Endothelial cell of umbilical vein (primary cell): Measurements from ENCODE around the gene ZNF219. TPM values are rescaled to one million over a fixed set of nuclear protein-coding genes. Genes with fewer than 3 reads are reported as not detected.

Source experiments
- BruUV-seq: library from RNA; stranded (reverse); fragments of 400-500 nt; replicated peaks from 2 replicates; lab custom pipeline; 2021; lab: Mats Ljungman, UMichigan
- CTCF ChIA-PET: fragments of 300-600, 350-600 bp; sonication (Branson Sonifier 250); formaldehyde crosslinking; loops from one replicate; lab custom pipeline; 2021; ENCODE audit warnings: antibody characterized with exemption, inconsistent platforms; lab: Charles Lee
- POLR2A ChIA-PET: fragments of 300-600, 350-600 bp; sonication (Branson Sonifier 250); formaldehyde crosslinking; loops from one replicate; lab custom pipeline; 2021; ENCODE audit warnings: antibody characterized with exemption, inconsistent platforms; lab: Charles Lee
- DNase-seq: peaks from one replicate; pipeline ENCODE4 v3.0.0-alpha.2; 2011; ENCODE audit warnings: low read depth, low spot score
- FAIRE-seq: peaks from 2 replicates; lab custom pipeline; 2011; peaks lifted over from hg19 to GRCh38; lab: Jason Lieb, UNC
- H2AFZ ChIP-seq: 2 replicates; pipeline ENCODE4 v1.6.0; 2012; ENCODE audit warnings: low read depth, low read length, control low read depth, inconsistent platforms
- H3K27ac ChIP-seq: 2 replicates; pipeline ENCODE4 v1.5.1; 2011; ENCODE audit warnings: low read depth, mild to moderate bottlenecking, control low read depth, low read length, moderate library complexity; ENCODE audit not compliant: insufficient read depth
- H3K27me3 ChIP-seq, 2 experiments: 2 replicates each; pipeline versions ENCODE4 v1.6.0 to v1.6.1; 2011; ENCODE audit warnings: low read length in 2 of 2, mixed read lengths in 1 of 2; ENCODE audit not compliant: control insufficient read depth in 2 of 2, insufficient read depth in 2 of 2
- H3K36me3 ChIP-seq, 2 experiments: 2 replicates in 1 of 2; 3 replicates in 1 of 2; pipeline ENCODE4 v1.5.1; 2011; ENCODE audit warnings: low read length in 2 of 2, mild to moderate bottlenecking in 1 of 2, moderate library complexity in 1 of 2; ENCODE audit not compliant: control insufficient read depth in 2 of 2, insufficient read depth in 2 of 2; ENCODE audit errors: extremely low read depth in 1 of 2
- H3K4me1 ChIP-seq: 3 replicates; pipeline ENCODE4 v1.5.1; 2011; ENCODE audit warnings: mild to moderate bottlenecking, low read length; ENCODE audit not compliant: control insufficient read depth, insufficient read depth; ENCODE audit errors: extremely low read depth
- H3K4me2 ChIP-seq: 2 replicates; pipeline ENCODE4 v1.6.1; 2011; ENCODE audit warnings: low read length, control low read depth, mixed read lengths; ENCODE audit not compliant: insufficient read depth
- H3K4me3 ChIP-seq, 3 experiments: fragments of 200-600 bp in 1 of 3; sonication (generic), shearing (Covaris generic) in 1 of 3; replicated peaks in 1 of 3; 2 replicates each; pipeline ENCODE4 v1.5.1; 2011 to 2016; ENCODE audit warnings: control low read depth in 3 of 3, low read length in 3 of 3, mild to moderate bottlenecking in 2 of 3, inconsistent platforms in 1 of 3, low read depth in 1 of 3, moderate library complexity in 1 of 3; ENCODE audit not compliant: insufficient read depth in 1 of 3
- H3K79me2 ChIP-seq: 2 replicates; pipeline ENCODE4 v1.6.0; 2012; ENCODE audit warnings: low read length, inconsistent platforms; ENCODE audit not compliant: control insufficient read depth, insufficient read depth
- H3K9ac ChIP-seq: replicated peaks from 2 replicates; pipeline ENCODE3; 2011; ENCODE audit warnings: low read length, control low read depth; ENCODE audit not compliant: insufficient read depth; ENCODE audit errors: extremely low read depth
- H3K9me1 ChIP-seq: replicated peaks from 3 replicates; pipeline ENCODE4 v1.6.0; 2011; ENCODE audit warnings: mild to moderate bottlenecking, low read length; ENCODE audit not compliant: control insufficient read depth, insufficient read depth; ENCODE audit errors: extremely low read depth
- H3K9me3 ChIP-seq: replicated peaks from 2 replicates; pipeline ENCODE4 v1.5.1; 2012; ENCODE audit warnings: low read length, inconsistent platforms; ENCODE audit not compliant: control insufficient read depth, insufficient read depth
- H4K20me1 ChIP-seq: replicated peaks from 2 replicates; pipeline ENCODE3; 2011; ENCODE audit warnings: mild to moderate bottlenecking, low read length; ENCODE audit not compliant: control insufficient read depth, insufficient read depth; ENCODE audit errors: extremely low read depth
- CTCF ChIP-seq, 2 donors: IDR thresholded peaks; 1 replicate in 1 of 2; 2 replicates in 1 of 2; pipeline ENCODE4 v1.5.1; 2011; ENCODE audit warnings: low read length in 2 of 2, mild to moderate bottlenecking in 2 of 2, moderate library complexity in 2 of 2, control low read depth in 1 of 2, inconsistent platforms in 1 of 2, low read depth in 1 of 2; ENCODE audit not compliant: insufficient read depth in 1 of 2; ENCODE audit errors: extremely low read depth in 1 of 2
- EZH2 ChIP-seq: IDR thresholded peaks from 2 replicates; pipeline ENCODE4 v1.6.1; 2012; ENCODE audit warnings: borderline replicate concordance, low read depth, mild to moderate bottlenecking, moderate library complexity, low read length, inconsistent platforms; ENCODE audit not compliant: severe bottlenecking
- FOS ChIP-seq: IDR thresholded peaks from 2 replicates; pipeline ENCODE4 v1.6.1; 2011; ENCODE audit warnings: mild to moderate bottlenecking, low read length, moderate library complexity, borderline replicate concordance; ENCODE audit not compliant: insufficient read depth
- GATA2 ChIP-seq: IDR thresholded peaks from 2 replicates; pipeline ENCODE4 v1.7.0; 2011; ENCODE audit warnings: low read depth, mild to moderate bottlenecking, moderate library complexity, mixed read lengths, low read length; ENCODE audit not compliant: insufficient read length, insufficient read depth
- JUN ChIP-seq: IDR thresholded peaks from 2 replicates; pipeline ENCODE4 v1.6.1; 2011; ENCODE audit warnings: borderline replicate concordance, low read depth; ENCODE audit not compliant: insufficient read length, insufficient read depth
- MAX ChIP-seq: IDR thresholded peaks from 2 replicates; pipeline ENCODE4 v1.6.1; 2011; ENCODE audit not compliant: insufficient read depth, insufficient read length
- MYC ChIP-seq: IDR thresholded peaks from one replicate; pipeline ENCODE4 v1.6.1; 2011; ENCODE audit warnings: mild to moderate bottlenecking, low read depth, low read length
- POLR2A ChIP-seq: IDR thresholded peaks from 2 replicates; pipeline ENCODE4 v1.6.1; 2012; ENCODE audit warnings: low read depth, mild to moderate bottlenecking, control low read depth, low read length
- POLR2AphosphoS5 ChIP-seq: IDR thresholded peaks from 2 replicates; pipeline ENCODE4 v1.6.1; 2012; ENCODE audit warnings: low read depth, mild to moderate bottlenecking, control low read depth, low read length, moderate library complexity; ENCODE audit not compliant: insufficient read depth
- dilution Hi-C: fragments of 300-500 bp; cut with MboI; formaldehyde crosslinking; loops from one replicate; pipeline ENCODE4 v1.15.0; 2019; ENCODE audit warnings: low sequenced_read_pairs; ENCODE audit not compliant: extremely low pct_ligation_motif_present
- intact Hi-C: fragments of 100-400 bp; cut with micrococcal nuclease; formaldehyde crosslinking; loops from one replicate; pipeline ENCODE4 v1.10.0; 2022
- polyA plus RNA-seq, 4 experiments: library from polyadenylated mRNA; depleted of rRNA in 3 of 4; stranded (reverse) in 3 of 4; unstranded in 1 of 4; fragments of >200 nt; gene quantifications; 2 replicates each; pipeline versions ENCODE4 v1.2.1 to v1.2.3, GENCODE V29; 2011 to 2012; ENCODE audit warnings: missing spikeins in 1 of 4
- total RNA-seq: library from RNA; stranded (reverse); gene quantifications from 2 replicates; pipeline ENCODE4 v1.2.3, GENCODE V29; 2021

Gene ZNF219
- total and polyA plus RNA-seq, 2 donors (not counting 3 experiments of a cell fraction or from before 2014, with no cell fraction given), result 13.2 to 15.2 TPM

GRCh38 chr14:21060614-21061346 is 37.7 kb downstream of the ZNF219 start:
- Histone ChIP-seq H2AFZ (no peak overlapping the region), H3K9ac (no peak overlapping the region), H3K4me1 (no peaks in the 10 kb centered on the region), H3K4me2 (no peak overlapping the region), H3K9me3 (no peaks in the 10 kb centered on the region), H3K36me3 (no peaks in the 10 kb centered on the region), H3K79me2 (no peaks in the 10 kb centered on the region), H4K20me1 (no peaks in the 10 kb centered on the region), H3K27ac (no peak overlapping the region), H3K9me1 (no peaks in the 10 kb centered on the region), H3K4me3 (no peak overlapping the region), H3K27me3 (peaks cover 15 to 26% of the 10 kb centered on the region in 2 experiments)
- no peak for FAIRE-seq
- no peak for DNase-seq
- intact Hi-C loops, result no loop called here
- TF ChIP-seq MAX (no peak), POLR2AphosphoS5 (no peak), JUN (no peak), EZH2 (no peak), FOS (no peak), GATA2 (no peak), POLR2A (no peak), MYC (no peak), CTCF (IDR thresholded peaks at IDR 0.05; ENCODE audit: extremely low read depth in 1 of 2, insufficient read depth in 1 of 2, low read depth in 1 of 2, low read length in 2 of 2) (no peak)
- dilution Hi-C loops, result no loop called here
- CTCF ChIA-PET, result interaction anchor here (1.3 to 1.5 kb wide), 2 partner anchors 44 to 46 kb away, joined by 3 to 4 read pairs; no protein-coding TSS in a partner anchor
- POLR2A ChIA-PET, result interaction anchor here (0.6 kb wide), 1 partner anchor 155 kb away, joined by 3 read pairs; no protein-coding TSS in a partner anchor
- no TSS peak for BruUV-seq
